Loucy (cell line): Measurements from ENCODE around the gene WASF2.

Experiments used
- EZH2phosphoT487 ChIP-seq: fragments of 200-600 bp; IDR thresholded peaks from 2 replicates; pipeline ENCODE4 v1.6.1; 2018; ENCODE audit warnings: antibody characterized with exemption, mild to moderate bottlenecking, moderate library complexity, borderline replicate concordance
- TF ChIP-seq, protein P1 (sequence below): fragments of 200-600 bp; sonication (generic); conservative IDR thresholded peaks from 2 replicates; pipeline ENCODE4 v1.5.1; 2014; ENCODE audit warnings: mild to moderate bottlenecking, antibody characterized with exemption, low read length

DNA sequence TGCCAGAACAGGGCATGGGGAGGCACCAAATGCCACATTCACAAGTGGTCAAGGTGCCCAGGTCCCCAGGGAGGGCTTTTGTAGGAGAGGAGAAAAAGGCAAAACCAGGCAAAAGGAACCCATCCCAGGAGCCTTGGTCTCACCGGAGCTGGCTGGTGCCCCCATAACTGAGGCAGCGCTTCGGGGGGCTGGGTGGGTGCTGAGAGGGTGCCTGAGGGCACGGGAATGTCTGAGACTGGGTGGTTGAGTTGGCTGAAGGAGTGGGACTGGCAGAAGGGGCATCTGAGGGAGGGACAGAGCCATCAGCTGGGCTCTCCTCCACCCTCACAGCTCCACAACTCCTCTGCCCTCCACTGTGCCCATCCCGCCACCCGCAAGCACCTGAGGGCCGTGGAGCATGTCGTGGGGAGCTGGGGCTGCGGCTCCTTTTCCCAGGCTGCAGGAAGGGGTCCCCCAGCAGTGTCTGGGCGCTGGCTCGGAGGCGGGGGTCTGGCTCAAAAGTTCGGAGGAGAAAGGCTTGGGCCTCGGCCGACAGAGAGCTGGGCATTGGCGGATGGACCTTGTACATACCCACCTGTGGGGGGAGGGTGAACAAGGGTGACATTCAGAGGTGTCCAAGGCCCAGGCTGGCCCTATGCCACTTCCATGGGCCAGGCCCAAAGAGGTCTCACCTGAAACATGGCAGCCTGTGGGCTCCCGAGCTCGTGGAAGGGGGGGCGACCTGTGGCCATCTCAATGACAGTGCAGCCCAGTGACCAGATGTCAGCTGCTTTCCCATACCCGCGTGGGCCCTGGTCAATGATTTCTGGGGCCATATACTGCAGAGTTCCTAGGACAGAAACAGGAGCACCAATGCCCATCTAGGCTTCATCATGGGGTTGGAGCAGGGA is 131.7 kb downstream of the WASF2 start:
- TF ChIP-seq, protein P1, sequence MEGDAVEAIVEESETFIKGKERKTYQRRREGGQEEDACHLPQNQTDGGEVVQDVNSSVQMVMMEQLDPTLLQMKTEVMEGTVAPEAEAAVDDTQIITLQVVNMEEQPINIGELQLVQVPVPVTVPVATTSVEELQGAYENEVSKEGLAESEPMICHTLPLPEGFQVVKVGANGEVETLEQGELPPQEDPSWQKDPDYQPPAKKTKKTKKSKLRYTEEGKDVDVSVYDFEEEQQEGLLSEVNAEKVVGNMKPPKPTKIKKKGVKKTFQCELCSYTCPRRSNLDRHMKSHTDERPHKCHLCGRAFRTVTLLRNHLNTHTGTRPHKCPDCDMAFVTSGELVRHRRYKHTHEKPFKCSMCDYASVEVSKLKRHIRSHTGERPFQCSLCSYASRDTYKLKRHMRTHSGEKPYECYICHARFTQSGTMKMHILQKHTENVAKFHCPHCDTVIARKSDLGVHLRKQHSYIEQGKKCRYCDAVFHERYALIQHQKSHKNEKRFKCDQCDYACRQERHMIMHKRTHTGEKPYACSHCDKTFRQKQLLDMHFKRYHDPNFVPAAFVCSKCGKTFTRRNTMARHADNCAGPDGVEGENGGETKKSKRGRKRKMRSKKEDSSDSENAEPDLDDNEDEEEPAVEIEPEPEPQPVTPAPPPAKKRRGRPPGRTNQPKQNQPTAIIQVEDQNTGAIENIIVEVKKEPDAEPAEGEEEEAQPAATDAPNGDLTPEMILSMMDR = no peak
- no peak for TF ChIP-seq EZH2phosphoT487
